ENCODE measurements around the gene OTULINL.

OTULINL gene

DNA sequence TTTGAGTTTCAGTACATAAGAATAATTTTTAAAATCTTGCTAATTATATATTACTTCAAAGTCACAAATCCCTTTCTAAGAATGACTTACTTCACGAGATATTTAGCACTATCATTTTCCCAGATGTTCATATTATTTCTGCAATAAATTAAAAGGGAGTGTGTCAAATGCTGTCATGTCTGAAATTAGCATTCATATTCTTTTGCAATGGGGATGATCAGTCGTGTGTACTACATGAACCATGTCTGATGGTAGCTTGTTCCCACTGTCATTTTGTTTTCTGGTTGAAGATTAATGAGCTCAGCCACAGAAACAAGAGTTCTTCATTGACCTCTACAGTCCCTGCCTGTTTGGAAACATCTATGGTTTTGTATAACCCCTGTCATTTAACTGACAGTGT, 30.1 kb downstream of the OTULINL start:
- H3K4me3 ChIP-seq (ENCODE audit: low read depth, low read length): no peak overlapping the region
- DNase-seq (ENCODE audit: low read depth): no peak
- TF ChIP-seq, protein P1, sequence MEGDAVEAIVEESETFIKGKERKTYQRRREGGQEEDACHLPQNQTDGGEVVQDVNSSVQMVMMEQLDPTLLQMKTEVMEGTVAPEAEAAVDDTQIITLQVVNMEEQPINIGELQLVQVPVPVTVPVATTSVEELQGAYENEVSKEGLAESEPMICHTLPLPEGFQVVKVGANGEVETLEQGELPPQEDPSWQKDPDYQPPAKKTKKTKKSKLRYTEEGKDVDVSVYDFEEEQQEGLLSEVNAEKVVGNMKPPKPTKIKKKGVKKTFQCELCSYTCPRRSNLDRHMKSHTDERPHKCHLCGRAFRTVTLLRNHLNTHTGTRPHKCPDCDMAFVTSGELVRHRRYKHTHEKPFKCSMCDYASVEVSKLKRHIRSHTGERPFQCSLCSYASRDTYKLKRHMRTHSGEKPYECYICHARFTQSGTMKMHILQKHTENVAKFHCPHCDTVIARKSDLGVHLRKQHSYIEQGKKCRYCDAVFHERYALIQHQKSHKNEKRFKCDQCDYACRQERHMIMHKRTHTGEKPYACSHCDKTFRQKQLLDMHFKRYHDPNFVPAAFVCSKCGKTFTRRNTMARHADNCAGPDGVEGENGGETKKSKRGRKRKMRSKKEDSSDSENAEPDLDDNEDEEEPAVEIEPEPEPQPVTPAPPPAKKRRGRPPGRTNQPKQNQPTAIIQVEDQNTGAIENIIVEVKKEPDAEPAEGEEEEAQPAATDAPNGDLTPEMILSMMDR (IDR thresholded peaks at IDR 0.05; ENCODE audit: low read depth, low read length, missing control alignments): no peak

DNA sequence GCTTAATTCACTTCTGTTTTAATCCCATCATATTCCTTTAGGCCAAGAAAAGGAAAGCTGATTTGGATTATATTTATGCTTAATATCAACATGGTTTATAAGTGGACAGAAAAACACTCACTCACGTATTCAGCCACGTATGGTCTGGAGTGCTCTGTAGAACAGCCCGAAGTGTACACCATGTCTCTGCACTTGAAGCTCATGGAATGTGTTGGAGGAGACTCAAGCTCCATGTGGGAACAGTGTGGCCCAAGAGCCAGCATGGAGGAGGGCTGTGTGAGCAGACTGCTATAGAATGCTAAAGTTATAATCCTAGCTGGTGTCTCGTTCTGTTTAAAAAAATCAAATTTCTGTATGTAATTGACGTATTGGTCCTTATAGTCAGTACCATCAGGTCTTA, 32.9 kb downstream of the OTULINL start:
- TF ChIP-seq, protein P1 (IDR thresholded peaks at IDR 0.05; ENCODE audit: low read depth, low read length, missing control alignments): no peak
- H3K4me3 ChIP-seq (ENCODE audit: low read depth, low read length): no peak overlapping the region
- DNase-seq (ENCODE audit: low read depth): no peak

DNA sequence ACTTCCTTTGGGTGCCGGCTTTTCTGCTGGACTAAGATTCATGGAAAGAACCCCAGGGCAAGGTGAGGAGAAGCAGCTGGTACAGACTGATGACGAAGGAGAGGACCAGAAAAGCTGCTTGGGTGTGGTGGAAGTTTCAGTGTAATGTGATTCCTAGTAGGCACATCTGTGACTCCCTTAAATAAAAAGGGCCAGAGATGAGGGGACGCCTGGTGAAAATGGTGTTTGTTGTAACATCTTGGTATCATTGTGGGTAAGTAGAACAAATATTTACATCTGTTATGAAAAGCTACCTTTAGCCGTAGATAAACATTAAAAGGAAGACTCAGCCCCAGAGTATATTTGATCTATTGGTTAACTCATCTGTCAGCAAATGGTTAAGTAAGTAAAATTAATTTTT, 33.8 kb downstream of the OTULINL start:
- no peak overlapping the region for H3K4me3 ChIP-seq (ENCODE audit: low read depth, low read length)
- DNase-seq (ENCODE audit: low read depth): no peak
- TF ChIP-seq, protein P1 (IDR thresholded peaks at IDR 0.05; ENCODE audit: low read depth, low read length, missing control alignments): no peak

DNA sequence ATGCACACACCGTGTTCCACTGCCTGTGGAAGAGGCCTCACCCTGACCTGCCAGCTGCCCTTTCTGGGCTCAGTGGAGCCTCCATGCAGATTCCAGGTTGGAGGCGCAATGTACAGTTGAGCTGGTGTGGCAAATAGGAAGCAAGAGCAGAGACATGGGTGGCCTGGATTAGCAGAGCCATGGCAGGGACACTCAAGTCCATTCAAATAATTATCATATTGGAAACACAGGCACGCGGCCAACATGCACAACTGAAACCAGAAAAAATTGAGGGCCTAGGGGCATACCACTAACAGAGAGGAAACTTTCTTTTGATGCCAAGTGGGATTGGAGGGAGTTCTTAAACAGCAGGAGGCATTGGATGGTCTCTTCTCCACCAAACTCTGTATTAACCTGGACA, 35.8 kb downstream of the OTULINL start:
- TF ChIP-seq, protein P1 (IDR thresholded peaks at IDR 0.05; ENCODE audit: low read depth, low read length, missing control alignments): no peak
- no peak overlapping the region for H3K4me3 ChIP-seq (ENCODE audit: low read depth, low read length)
- no peak for DNase-seq (ENCODE audit: low read depth)

DNA sequence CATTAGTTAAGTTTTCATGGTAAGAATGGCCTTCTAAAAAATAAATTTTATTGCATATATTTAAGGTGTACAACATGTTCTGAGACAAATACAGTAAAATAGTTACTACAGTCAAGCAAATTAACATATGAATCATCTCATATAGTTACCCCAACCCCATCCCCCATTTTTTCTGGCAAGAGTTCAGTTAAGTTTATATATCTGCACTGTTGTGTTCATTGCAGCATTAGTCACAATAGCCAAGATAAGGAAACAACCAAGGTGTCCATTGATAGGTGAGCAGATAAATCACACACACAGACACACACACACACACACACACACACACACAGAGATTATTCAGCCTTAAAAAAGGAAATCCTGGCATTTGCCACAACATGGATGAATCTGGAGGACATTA, 45.7 kb downstream of the OTULINL start:
- H3K4me3 ChIP-seq (ENCODE audit: low read depth, low read length): no peak overlapping the region
- TF ChIP-seq, protein P1 (IDR thresholded peaks at IDR 0.05; ENCODE audit: low read depth, low read length, missing control alignments): no peak
- DNase-seq (ENCODE audit: low read depth): no peak

DNA sequence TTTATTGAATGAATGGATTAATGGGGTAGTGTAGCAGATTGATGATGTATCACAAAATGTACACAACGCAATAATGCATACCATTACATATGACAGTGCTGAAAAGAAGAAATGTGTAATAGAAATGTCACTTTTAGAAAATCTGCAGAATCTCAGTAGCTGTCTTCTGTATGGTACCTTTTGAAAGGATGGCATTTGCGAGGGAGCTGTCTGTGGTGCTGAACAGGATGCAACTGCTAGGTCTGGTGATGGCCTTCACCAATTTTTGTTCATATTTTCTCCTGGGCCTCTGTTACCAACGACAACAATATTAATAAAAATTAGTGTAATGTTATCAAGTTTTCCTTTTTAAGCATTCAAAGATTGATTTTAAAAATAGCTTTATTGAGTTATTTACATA, 46.8 kb downstream of the OTULINL start:
- peak; percentile 4 for DNase-seq (ENCODE audit: low read depth)
- TF ChIP-seq, protein P1 (IDR thresholded peaks at IDR 0.05; ENCODE audit: low read depth, low read length, missing control alignments): no peak
- no peak overlapping the region for H3K4me3 ChIP-seq (ENCODE audit: low read depth, low read length)

DNA sequence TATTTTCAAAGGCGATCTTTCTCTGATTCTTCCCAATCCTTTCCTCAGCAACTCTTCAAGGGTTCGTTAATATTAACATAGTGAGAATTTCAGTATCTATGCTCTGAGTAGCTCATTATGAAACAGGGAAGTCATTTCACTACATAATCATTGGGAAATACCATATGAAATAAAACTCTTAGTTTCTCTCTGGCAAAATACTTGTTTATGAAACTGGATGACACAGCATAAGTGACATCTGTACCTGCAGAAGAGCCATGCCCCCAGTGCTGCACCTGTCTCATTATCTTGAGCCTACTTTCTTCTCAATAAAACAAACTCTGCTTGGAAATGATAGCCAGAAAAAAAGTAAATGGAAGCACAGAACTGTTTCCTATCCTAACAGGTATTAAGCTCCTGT, 49.1 kb downstream of the OTULINL start:
- TF ChIP-seq, protein P1 (IDR thresholded peaks at IDR 0.05; ENCODE audit: low read depth, low read length, missing control alignments): no peak
- no peak for DNase-seq (ENCODE audit: low read depth)
- H3K4me3 ChIP-seq (ENCODE audit: low read depth, low read length): no peak overlapping the region

Data from GM12864 (cell line).